GM18526 (cell line): ENCODE measurements around the gene ATAD3B.

Source experiments
- POLR2A ChIP-seq: IDR thresholded peaks from 3 replicates; pipeline ENCODE4 v1.6.1; 2011; ENCODE audit not compliant: insufficient read length; ENCODE audit errors: extremely low read depth

Gene ATAD3B

DNA sequence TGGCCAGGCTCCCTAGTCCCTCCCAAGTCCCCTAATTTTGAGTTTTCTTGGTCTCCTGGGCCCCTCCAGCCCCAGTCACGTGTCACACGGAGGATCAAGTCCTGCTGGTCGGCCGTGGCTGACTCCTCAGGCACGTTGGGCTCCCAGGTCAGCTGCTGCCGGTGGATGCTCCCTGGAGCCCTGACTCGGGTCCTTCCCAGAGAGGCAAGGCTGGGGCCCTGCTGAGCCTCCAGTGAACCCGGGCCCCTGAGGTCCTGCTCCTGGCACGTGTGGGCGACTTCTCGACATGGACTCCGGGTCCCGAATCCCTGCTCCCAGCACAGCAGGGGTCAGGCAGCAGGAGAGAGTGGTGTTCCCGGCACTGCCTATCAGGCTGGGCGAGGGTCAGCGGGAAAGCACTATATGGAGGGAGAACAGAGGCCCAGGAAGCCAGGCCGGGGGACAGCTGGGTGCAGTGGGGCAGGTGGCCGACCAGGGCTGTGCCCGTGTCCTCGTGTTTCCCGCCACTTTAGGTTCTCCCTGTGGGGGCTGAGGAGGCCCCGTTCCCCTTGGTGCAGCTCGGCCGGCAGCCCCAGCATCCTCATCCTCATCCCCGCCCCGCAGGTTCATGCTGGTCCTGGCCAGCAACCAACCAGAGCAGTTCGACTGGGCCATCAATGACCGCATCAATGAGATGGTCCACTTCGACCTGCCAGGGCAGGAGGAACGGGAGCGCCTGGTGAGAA is 55.7 kb downstream of the ATAD3B start:
- TF ChIP-seq POLR2A, result no peak

DNA sequence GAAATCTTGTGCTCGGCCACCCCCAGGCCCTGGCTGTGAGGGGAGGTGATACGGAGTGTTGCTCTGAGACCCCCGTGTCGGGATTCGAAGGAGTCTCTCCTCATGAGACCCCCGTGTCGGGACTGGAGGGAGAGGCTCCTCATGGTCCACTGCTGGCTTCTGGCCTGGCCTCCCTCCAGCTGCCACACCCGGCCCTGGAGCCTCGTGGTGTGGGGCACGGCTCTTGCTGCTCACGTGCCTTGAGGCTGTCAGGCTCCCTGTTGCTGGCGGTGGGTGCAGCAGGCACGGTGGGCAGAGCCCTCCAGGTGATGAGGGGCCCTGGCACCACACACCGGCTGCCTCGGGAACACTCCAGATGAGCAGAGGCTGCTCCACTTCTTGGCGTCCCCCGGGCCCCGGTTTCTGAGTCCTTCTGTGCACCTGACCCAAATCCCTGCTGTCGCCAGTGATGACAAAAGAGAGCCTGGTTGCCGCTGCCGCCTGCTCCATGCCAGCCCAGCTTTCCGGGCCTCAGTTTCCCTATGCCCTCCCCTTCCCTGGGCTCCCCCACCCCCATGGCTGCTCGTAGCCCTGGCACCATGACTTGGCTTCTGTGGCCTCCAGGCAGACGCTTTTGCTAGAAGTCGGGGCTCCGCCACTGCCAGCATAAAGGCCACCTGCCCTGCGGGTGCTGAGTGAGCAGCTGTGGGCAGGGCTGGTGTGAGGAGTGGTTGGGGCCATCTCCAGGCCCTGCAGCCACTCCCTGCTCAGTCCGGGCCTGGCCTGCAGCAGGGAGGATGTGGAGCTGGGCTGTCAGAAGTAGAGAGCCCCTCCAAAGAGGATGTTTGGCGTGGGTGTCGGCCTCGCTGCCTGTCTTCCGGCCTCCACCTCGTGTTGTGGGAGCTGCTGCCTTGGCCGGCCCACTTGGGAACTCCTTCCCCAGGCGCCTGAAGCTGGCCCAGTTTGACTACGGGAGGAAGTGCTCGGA is 57.0 kb downstream of the ATAD3B start:
- no peak for TF ChIP-seq POLR2A

DNA sequence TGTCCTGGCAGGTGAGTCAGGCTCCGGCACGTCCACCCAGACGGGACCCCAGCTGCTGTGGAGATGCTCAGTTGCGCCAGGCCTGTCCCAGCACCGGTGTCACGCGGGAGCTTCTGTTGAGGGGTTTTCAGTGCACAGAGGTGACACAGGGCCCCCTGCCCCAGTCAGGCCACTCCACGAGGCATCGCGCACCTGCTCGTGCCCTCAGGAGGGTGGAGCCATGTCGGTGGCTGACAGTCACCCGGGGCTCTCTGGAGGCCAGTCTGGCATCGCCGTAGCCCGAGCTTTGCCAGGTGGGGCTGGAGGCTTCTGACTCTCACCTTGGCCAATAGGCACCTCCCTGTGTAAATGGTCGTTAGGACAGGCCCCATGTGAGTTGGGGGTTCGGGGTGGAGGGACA is 57.8 kb downstream of the ATAD3B start:
- no peak for TF ChIP-seq POLR2A

DNA sequence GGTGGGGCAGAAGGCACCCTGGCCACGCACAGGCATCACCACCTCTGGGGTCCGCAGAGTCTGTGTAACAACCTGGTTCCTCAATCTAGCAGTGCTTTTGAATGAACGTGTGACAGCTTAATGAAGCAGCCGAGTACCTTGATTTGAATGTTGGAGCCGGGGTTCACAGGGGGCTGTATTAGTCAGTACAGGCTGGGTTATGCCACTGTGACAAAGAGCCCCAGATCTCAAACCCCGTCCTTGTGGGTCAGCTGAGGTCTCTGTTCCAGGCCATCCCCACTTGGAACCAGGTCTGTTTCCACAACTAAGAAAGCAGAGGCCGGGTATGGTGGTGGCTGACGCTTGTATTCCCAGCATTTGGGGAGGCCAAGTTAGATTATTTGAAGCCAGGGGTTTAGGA is 58.4 kb downstream of the ATAD3B start:
- TF ChIP-seq POLR2A, result no peak

DNA sequence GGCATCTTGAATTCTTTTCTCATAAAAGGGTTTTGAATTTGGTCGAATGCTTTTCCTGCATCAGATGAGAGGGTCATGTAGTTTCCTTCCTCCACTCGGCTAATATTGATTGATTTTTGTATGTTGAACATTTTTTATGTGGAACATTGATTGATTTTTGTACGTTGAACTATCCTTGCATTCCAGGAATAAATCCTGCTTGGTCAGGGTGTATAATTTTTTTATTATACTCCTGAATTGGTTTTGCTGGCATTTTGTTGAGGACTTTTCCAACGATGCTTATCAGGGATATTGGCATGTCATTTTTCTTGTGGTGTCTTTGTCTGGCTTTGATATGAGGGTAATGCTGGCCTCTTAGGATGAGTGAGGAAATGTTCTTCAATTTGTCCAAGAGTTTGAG is 60.4 kb downstream of the ATAD3B start:
- TF ChIP-seq POLR2A, result no peak

DNA sequence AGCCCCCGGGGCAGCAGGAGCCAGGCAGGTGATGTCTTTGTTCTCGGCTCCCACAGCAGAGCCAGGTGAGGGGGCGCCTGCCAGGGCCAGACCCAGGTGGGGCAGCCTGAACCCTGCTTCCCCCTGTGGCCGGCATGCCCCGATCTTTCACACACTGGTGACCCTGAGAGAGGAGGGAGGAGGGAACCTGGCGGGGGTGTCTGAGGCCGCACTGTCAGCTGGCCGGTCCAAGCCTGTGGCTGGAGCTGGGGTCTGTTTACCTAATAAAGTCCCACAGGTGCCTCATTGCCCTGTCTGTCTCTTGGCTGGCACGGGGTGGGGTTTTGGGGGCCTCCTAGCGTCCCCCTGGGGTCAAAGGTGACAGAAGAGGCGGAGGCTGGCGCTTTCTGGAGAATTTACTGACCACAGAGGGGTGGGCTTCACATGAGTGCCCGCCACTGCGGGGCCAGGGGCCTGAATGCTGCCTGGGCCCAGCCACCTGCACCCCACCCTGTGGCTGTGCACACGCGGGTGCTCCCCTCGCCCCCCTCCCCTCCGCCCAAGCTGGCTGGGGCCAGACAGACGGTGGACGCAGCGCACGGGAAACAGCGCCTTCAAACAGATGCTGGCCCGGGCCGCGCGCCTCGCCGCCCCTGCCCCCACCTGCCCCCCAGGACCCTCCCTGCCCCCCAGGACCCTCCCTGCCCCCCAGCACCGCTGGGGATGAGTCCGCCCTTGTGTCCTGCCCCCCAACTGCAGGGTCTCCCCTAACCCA is 63.0 kb downstream of the ATAD3B start:
- TF ChIP-seq POLR2A, result no peak

DNA sequence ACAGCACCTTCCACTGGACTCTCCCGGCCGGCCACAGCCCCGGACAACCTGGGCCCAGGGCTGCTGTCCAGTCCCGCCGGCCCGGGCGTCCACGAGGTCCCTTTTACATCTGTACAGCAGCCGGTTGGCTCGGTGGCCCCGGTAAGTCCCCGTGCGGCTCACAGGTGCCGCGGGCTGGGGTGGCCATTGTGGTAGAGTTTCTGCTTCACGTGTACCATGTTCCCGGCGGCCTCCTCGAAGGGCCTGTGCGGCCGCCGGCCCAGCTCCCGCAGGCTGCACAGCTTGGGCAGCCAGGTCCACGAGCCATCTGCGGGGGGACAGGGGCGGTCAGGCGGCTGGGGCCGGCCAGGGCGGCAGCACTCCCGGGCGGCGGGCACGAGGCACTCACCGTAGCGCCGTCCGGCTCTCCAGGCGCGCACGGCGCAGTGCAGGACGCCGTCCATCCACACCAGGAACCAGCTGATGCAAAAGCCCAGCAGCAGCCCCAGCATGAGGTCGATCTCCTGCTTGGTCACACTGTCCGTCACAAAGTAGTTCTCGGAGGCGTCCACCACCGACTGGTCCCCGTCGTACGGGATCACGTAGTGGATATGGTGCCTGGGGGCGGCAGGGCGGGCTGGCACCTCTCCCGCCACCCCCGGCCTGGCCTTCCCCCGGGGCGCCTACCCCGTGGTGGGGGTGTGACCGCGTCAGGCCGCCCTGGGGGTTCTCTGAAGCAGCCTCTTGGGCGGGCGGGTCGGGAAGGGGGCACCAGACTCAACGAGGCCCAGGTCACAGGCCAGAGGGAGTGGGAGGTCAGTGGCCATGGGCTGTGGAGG is 63.8 kb downstream of the ATAD3B start:
- no peak for TF ChIP-seq POLR2A

DNA sequence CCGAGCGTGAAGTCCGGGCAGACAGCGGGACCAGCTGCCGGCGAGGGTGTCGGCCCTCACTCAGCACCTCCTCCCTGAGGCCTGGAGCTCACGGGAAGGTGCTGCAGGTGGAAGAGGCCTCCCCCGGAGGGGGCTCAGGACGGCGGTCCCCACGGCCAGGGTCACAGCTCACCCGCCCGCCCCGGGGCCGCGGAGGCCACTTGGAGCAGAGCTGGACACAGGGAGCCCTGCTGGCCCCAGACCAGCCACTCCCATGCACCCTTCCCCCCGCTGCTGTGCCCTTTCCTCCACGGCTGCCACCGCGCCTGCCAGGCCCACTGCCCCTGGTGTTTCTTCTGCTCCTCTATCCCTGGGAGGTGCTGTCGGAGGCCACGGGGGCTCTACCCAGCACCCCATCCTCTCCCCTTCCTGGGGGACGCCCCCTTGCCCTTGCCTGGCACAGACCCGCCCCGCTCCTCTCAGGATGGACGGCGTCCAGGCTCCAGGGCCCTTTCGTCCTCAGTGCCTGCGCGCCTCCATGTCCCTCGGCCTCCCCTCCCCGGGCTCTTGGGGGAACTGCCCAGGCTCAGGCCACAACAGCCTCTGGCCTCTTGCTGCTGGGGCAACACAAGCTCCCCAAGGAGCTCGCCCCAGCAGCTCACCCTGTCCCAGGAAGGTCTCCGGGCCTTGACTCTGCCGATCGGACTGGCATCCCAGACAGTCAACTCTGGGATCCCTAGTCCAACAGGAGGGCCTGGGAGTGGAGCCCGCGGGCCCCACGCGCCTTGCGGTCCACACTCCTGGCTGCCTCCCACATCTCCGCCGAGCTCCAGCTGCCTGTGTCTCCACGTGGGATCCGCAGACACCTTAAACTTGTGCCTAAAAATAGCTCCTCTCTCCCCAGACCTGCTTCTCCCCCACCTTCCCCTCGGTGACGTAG is 64.7 kb downstream of the ATAD3B start:
- no peak for TF ChIP-seq POLR2A

DNA sequence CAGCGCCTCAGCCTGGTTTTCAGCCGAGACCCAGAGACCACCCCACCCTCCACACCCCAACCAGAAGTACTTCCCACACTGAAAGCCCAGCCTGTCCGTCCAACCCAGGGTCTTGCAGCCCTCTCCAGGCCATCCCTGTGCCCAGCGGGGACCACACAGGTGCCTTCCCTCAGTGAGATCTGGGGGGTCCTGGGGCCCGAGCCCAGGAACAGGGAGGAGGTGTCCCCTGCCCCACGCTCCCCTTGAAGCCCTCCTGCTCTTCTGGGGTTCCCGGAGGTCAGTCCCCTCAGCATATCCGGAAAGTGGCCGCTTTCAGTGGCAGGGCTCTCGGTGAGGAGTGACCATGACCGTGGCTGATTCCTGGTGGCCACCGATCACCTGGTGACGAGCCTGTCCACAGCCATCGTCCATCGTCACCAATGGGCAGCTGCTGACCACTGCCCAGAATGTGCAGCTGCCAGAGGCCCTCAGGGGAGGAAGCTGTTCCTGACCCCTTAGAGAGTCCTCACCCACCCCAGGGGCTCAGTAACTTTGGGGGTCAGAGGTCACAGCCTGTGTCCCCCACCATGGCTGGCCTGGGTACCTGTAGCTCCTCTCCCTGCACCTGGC is 65.5 kb downstream of the ATAD3B start:
- TF ChIP-seq POLR2A, result no peak

DNA sequence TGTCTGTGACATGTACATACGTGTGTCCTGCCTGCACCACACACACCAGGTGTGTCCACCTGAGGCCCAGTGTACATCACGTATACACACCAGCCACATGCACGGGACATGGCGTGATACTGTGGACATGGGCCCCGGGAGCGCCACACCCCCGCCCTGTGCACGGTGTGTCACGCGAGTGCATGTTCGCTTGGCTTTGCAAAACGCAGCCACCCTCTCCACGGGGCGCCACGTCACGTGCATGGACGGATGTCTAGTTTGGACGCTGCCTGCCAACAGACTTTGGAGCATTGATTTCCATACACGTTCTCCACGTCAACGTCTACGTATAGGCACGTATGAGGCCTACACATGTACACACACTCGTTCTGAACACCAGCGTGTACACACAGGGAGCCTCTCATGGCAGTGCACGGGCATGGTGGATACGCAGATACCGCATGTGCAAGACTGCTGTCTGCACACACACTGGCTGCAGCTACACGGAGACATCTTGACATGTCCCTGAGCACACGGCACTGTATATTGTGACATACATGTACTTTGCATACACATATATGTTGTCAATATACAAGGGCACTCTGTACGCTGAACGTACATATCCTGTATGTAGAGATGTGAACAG is 66.2 kb downstream of the ATAD3B start:
- TF ChIP-seq POLR2A, result no peak

DNA sequence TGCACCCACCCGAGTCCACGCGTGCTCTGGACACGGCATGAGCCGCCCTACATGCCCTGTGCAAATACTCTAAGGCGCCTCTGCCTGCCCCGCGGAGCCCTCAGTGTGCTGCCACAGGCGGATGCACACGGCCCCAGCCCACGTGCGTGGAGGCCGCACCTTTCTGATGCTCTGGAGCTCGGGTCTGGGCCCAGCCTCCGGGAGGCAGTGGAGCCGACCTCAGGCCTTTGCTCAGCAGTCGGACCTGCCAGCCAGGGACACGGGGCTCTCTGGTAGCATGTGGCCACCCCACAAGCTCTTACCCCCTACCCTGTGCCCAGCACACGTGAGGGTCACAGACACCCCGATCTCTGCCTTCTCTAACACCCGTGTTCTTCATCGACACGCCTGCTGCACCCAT is 66.8 kb downstream of the ATAD3B start:
- TF ChIP-seq POLR2A, result no peak

DNA sequence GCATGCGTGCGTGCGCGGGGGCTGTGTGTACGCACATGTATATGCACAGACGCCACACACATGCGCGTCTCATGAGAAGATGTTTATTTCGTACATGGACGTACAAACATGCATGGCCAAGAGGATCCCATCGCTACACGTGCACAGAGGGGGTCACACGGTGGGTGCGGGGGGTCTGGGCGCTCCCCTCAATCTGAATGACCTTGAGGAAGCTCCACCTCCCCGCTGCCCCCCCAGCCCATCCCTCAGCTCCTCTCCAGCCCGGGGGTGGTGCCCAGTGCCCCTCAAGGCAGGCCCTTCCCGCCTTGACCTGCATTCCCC is 67.4 kb downstream of the ATAD3B start:
- no peak for TF ChIP-seq POLR2A
